Embryonic facial prominence (tissue), 1 donor: ENCODE results near the gene UGT2B7.

ENCODE experiments used
- DNase-seq: peaks from one replicate; pipeline ENCODE4 v3.0.0-alpha.2; 2016; ENCODE audit errors: extremely low spot score

UGT2B7 gene

GRCh38 chr4:69156913-69157312 is 60.6 kb downstream of the UGT2B7 start:
- DNase-seq = no peak
